GM19397 (cell line): Measurements from ENCODE around the gene NALCN.
A peak's percentile ranks its signal among the peaks of the same experiment; 100 is the strongest.

Source experiments
- ATAC-seq: cut with Tn5 transposase; IDR thresholded peaks from one replicate; pipeline ENCODE4 v1.9.1; 2021; ENCODE audit warnings: mild to moderate bottlenecking, moderate library complexity; ENCODE audit not compliant: unreplicated experiment

Gene NALCN

DNA sequence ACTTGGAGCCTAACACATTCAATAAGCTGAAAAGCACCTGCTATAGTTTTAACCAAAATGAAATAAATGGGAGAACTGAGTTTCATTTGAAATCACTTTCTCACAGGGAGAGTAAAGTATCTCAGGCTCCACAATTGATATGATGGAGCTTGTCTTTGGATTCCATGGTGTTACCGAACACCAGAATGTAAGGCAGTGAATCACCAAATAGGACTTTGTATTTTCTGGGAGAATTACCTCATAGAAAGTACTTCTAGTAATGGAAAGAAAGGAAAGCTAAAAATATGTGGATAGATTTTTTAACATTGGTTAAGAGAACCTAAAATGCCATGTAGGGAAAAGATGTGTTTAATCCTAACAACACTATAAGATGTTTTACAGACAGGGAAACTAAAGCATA, 123.6 kb downstream of the NALCN start:
- no peak for ATAC-seq

DNA sequence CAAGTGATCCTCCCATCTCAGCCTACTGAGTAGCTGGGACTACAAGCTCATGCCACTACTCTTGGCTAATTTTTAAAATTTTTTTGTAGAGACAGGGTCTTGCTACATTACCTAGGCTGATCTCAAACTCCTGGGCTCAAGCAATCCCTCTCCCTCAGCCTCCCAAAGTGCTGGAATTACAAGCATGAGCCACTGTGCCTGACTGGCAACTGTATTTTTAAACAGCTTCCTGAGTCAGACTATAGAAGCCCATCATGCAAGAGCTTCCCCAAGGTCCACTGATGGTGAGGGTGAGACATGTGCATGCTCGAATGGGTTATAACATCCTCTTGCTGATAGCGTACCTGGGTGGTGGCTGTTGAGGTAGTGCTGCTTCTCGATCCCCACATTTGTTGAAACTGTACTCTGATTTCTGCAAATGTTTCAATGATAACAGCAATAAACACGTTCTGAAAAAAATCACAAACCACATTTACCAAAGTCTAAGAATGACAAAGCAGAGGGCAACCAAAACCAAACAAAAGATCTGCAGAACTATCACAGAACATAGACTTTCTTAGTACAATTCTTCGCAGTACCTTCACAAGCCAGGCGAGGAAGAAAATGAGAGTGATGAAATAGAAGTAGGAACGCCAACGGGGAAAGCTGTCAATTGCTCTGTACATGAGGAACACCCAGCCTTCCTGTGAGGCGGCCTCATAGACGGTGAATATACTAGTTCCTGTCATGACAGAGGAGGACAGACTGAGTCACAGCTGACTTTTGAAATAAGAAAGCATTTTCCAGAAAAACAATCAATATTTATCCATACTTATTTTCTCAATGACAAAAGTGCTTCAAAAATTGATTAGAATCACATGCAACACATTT, 124.4 kb downstream of the NALCN start:
- no peak for ATAC-seq

- ATAC-seq, result no peak
Measured at GRCh38 chr13:101291206-101291605, 125.1 kb downstream of the NALCN start.

DNA sequence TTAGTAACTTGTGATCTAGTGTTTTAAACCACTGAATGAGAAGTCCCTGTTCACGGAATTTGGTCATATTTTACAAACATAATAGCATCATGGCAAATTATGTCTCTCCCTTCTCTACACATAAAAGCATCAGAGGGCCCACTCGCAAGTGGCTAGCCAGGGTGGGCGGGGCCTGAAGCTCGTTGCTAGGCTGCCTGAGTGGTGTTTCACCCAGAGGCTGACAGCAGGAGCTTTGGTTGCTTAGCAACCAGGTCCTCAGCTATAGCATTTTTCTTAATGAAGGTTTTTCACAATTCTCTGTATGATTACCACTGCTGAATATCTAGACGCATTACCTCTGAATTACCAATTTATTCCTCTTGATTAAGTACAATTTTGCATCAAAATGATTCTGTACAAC, 126.5 kb downstream of the NALCN start:
- ATAC-seq, result no peak

GRCh38 chr13:101283782-101284181, 132.5 kb downstream of the NALCN start:
- no peak for ATAC-seq

- no peak for ATAC-seq
Measured at GRCh38 chr13:101272886-101273285, 143.4 kb downstream of the NALCN start.

- no peak for ATAC-seq
Measured at GRCh38 chr13:101271681-101272245, 144.5 kb downstream of the NALCN start.

DNA sequence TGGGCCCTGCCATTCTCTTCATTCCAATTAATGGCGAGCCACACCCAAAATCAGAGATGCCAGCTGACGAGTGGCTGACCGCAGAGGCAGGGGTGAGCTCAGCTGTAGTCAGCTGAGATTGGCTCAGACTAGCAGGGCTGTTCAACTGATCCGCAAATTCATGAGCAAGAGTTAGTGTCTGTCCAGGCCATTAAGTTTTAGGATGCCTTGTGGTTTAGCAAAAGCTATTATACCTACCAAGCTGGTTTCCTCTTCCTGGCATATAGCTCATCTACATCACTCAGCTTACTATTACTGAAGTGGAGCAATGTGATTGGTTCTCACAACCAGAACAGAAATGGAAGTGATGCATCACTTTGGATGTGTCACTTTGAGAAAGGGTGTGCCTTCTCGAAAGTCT, 148.7 kb downstream of the NALCN start:
- ATAC-seq, result no peak

DNA sequence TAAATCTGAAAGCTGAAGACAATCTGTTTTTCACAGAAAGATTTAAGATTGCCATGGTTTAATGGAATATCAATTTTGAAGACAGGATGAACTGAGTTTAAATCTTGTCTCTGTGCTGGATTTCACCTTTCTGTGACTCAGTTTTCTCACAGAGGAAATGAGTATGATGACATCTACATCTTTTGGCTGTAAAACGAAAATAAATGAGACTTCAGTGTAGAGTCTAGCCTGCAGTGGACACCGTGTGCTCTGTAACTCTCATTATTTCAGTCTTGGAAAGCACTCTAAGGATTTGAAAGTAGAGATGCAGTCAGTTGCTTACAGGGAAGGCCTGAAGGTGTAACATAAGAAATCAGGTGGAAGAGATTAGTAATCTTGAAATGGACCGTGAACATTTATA, 150.4 kb downstream of the NALCN start:
- ATAC-seq, result no peak

DNA sequence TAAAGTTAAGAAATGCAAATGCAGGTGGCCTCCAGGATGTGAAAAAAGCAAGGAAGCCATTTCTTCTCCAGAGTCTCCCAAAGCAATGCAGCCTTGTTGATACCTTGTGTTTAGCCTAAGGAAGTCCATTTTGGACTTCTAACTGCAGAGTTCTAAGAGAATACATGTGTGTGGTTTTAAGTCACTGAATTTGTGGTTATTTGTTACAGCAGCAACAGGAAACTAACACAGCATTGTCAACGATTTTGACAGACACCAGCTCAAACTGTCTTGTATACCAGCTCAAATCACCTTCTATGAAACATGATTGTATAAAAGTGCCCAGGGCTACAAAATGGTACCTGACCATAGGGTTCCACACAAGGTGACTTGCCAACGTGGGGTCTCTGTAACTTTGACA, 151.4 kb downstream of the NALCN start:
- no peak for ATAC-seq

DNA sequence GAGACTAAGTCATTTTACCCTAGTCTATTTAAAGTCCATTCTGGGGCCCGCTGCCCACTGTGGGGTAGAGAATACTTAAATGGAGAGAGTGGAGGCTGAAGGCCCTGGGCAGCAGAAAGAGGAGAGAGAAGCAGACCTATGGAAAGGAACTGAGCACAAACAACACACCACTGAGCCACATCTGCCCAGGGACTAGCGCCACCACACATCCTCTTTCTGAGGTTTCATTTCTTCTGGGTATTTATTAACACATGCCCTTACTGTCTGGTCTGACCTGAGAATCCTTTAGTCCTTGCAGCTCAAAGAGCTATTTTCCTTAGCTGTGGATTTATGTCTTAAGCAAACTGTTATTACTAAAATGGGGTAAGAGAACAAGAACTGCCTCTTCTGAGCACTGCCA, 154.0 kb downstream of the NALCN start:
- peak; percentile 71 for ATAC-seq

DNA sequence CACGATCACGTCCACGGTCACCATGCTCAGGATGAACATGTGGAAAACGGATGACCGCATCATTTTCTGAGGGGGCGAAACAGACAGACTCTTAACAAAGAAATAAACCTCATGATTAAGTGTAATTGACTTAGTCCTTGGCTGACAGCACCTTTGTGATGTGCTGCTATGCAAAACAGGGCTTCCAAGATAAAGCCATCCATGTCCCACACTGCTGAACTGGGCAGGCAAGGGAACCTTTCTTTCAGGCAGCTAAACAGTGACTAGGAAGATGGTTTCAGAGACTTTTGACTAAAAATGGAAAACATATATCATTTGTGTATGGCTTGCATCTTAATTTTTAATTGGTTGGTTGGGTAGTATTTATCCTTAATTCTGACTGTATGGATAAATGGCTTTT, 157.8 kb downstream of the NALCN start:
- ATAC-seq, result no peak

- peak; percentile 94 for ATAC-seq
Measured at GRCh38 chr13:101258071-101258470, 158.2 kb downstream of the NALCN start.

- ATAC-seq, result no peak
Measured at GRCh38 chr13:101248739-101249514, 167.4 kb downstream of the NALCN start.

- ATAC-seq, result no peak
Measured at GRCh38 chr13:101242720-101243119, 173.6 kb downstream of the NALCN start.

- ATAC-seq, result no peak
Measured at GRCh38 chr13:101238555-101238954, 177.8 kb downstream of the NALCN start.

GRCh38 chr13:101231751-101232428, 184.4 kb downstream of the NALCN start:
- no peak for ATAC-seq

DNA sequence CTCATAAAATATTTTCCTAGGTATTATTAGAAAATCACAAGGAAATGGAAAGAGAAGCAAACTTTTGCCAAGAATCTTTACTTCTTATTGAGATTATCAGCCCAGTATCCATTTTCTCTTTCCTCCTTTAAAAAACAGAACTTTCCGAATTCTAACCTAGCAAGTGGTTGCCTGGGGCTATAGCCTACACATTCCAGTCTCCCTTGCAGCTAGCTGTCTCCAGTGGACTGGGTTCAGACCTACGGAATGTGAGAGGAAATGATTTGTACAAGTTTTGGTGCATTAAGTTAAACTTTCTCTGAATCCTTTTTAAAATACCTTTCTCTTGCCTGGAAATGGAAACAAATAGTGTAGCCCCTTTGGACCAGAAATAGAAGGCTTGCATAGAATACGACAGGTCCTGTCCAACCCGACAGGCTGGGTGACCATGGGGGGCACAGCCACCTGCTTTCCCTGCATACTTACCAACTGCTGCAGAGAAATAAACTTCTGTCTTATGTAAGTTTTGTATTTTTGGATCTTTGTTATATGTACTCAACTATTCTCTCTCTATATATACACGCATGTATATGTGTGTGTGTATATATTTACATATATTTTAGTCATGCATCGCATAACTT, 185.9 kb downstream of the NALCN start:
- no peak for ATAC-seq

DNA sequence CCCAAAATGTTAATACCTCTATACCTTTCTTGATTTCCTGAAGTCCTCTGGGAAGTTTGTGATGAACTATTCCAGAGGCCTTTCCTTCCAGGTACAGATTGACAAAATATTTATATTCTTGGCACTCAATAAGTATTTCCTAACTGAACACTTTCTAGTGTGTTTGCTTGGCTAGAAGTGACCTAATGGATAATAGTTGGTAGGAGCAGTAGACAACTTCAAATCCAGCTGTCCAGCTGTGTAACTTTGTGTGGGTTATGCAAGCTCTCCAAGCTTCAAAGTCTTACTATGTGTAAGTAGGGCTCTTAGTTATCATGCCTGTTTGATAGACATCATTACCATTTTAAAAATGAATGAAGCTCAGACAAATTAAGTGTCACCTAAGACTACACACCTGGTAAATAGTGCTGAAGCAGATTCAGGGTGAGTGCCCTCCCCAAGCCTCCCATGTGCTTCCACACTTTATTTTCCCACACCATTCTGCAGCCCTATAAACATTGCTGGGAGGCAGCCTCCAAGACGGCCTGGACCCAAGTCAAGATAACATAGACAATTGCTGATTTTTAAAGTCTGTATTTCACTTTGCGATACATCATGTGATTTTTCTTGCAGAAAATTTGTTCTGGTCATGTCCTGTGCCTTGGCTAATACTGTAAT, 196.6 kb downstream of the NALCN start:
- no peak for ATAC-seq

DNA sequence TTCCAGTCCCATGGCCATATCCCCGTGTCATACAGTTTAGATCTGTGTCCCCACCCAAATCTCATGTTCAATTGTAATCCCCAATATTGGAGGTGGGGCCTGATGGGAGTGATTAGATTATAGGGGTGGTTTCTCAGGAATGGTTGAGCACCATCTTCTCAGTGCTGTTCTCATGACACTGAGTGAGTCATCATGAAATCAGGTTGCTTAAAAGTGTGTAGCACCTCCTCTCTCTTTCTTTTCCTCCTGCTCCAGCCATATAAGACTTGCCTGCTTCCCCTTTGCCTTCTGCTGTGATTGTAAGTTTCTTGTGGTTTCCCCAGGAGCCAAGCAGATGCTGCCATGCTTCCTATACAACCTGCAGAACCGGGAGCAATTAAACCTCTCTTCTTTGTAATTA, 197.8 kb downstream of the NALCN start:
- ATAC-seq, result no peak
